Panc1 (cell line): Measurements from ENCODE around the gene CISTR. TPM values are rescaled to one million over a fixed set of nuclear protein-coding genes. Genes with fewer than 3 reads are reported as not detected.

ENCODE experiments used
- ATAC-seq: fragments of 200-7000 bp; cut with Tn5 transposase; 2 replicates; pipeline ENCODE4 v1.9.1; 2020; ENCODE audit warnings: mild to moderate bottlenecking, moderate library complexity
- BruUV-seq: library from RNA; stranded (reverse); fragments of 400-500 nt; replicated peaks from 2 replicates; lab custom pipeline; 2021; lab: Mats Ljungman, UMichigan
- CTCF ChIA-PET: fragments of 300-600 bp; sonication (Branson Sonifier 250); formaldehyde crosslinking; loops from one replicate; lab custom pipeline; 2022; ENCODE audit warnings: antibody characterized with exemption; lab: Charles Lee
- POLR2A ChIA-PET: fragments of 300-600 bp; sonication (Branson Sonifier 250); formaldehyde crosslinking; loops from one replicate; lab custom pipeline; 2022; ENCODE audit warnings: antibody characterized with exemption; lab: Charles Lee
- DNase-seq: peaks from one replicate; pipeline ENCODE4 v3.0.0-alpha.2; 2010; ENCODE audit warnings: low read depth, low spot score
- H3K27ac ChIP-seq: 2 replicates; pipeline ENCODE4 v1.5.1; 2011; ENCODE audit warnings: mild to moderate bottlenecking, low read length, inconsistent platforms
- H3K27me3 ChIP-seq: fragments of 200-500 bp; sonication (Bioruptor generic); 2 replicates; pipeline ENCODE4 v1.6.0; 2014; ENCODE audit warnings: low read length, inconsistent platforms; ENCODE audit not compliant: control insufficient read depth, insufficient read depth
- H3K36me3 ChIP-seq: fragments of 200-500 bp; sonication (Bioruptor generic); 2 replicates; pipeline ENCODE4 v1.5.1; 2014; ENCODE audit warnings: inconsistent platforms, mild to moderate bottlenecking, low read length, moderate library complexity; ENCODE audit not compliant: control insufficient read depth, insufficient read depth
- H3K4me1 ChIP-seq: 2 replicates; pipeline ENCODE4 v1.5.1; 2011; ENCODE audit warnings: inconsistent platforms, mild to moderate bottlenecking, low read length, moderate library complexity; ENCODE audit not compliant: control insufficient read depth, insufficient read depth
- H3K4me3 ChIP-seq, 2 experiments: 2 replicates each; pipeline ENCODE4 v1.5.1; 2011 to 2012; ENCODE audit warnings: low read depth in 2 of 2, low read length in 2 of 2, mild to moderate bottlenecking in 2 of 2, inconsistent platforms in 1 of 2, moderate library complexity in 1 of 2
- H3K9me3 ChIP-seq: fragments of 200-500 bp; sonication (Bioruptor generic); 2 replicates; pipeline ENCODE4 v1.5.1; 2014; ENCODE audit warnings: low read depth, mild to moderate bottlenecking, inconsistent platforms, low read length, moderate library complexity; ENCODE audit not compliant: control insufficient read depth, insufficient read depth
- POLR2AphosphoS5 ChIP-seq: IDR thresholded peaks from 2 replicates; pipeline ENCODE4 v1.6.1; 2012; ENCODE audit warnings: mild to moderate bottlenecking, low read depth, low read length, moderate library complexity
- SIN3A ChIP-seq: IDR thresholded peaks from 2 replicates; pipeline ENCODE4 v1.6.1; 2012; ENCODE audit warnings: low read depth, mild to moderate bottlenecking, low read length, moderate library complexity, borderline replicate concordance; ENCODE audit not compliant: insufficient read depth
- TCF7L2 ChIP-seq: IDR thresholded peaks from 2 replicates; pipeline ENCODE4 v1.6.1; 2011; ENCODE audit warnings: mild to moderate bottlenecking, low read depth, low read length, inconsistent platforms
- in situ Hi-C: cut with HindIII; loops from 2 replicates; pipeline ENCODE4 v1.10.0; 2016; ENCODE audit warnings: low sequenced_read_pairs, low pct_unique_long_range_greater_than_20kb
- intact Hi-C: fragments of 100-400 bp; cut with micrococcal nuclease; formaldehyde crosslinking; loops from one replicate; pipeline ENCODE4 v1.10.0; 2022; ENCODE audit not compliant: unreplicated experiment
- total RNA-seq: library from RNA; stranded (reverse); gene quantifications from one replicate; pipeline ENCODE4 v1.2.1, GENCODE V29; 2021; ENCODE audit not compliant: unreplicated experiment
- TF ChIP-seq, protein P1 (sequence below): fragments of 450-650 bp; IDR thresholded peaks from 2 replicates; pipeline ENCODE4 v1.5.1; 2017; ENCODE audit warnings: mild to moderate bottlenecking
- TF ChIP-seq, protein P2 (sequence below), 2 experiments: IDR thresholded peaks; 2 replicates each; pipeline ENCODE4 v1.6.1; 2011 to 2012; ENCODE audit warnings: low read depth in 2 of 2, control low read depth in 1 of 2, low read length in 1 of 2, mild to moderate bottlenecking in 1 of 2, moderate library complexity in 1 of 2; ENCODE audit not compliant: insufficient read depth in 1 of 2

Gene CISTR
- total RNA-seq, 1 experiment from 2014 or later, result not detected

GRCh38 chr12:53735556-53735955 is 16.2 kb downstream of the CISTR start:
- Histone ChIP-seq H3K9me3 (no peaks in the 10 kb centered on the region), H3K36me3 (no peaks in the 10 kb centered on the region), H3K27ac (no peak overlapping the region), H3K27me3 (no peaks in the 10 kb centered on the region), H3K4me3 (no peak overlapping the region), H3K4me1 (peaks cover 2% of the 10 kb centered on the region; the same call in 1 of the 2 replicates)
- ChIA-PET CTCF (interaction anchor here (1.2 kb wide), 1 partner anchor 7 kb away, joined by 6 read pairs; no protein-coding TSS in a partner anchor), POLR2A (interaction anchor here (0.7 kb wide), 1 partner anchor 214 kb away, joined by 5 read pairs; no protein-coding TSS in a partner anchor)
- no peak for DNase-seq
- no peak for ATAC-seq
- in situ Hi-C loops, result no loop called here
- TF ChIP-seq SIN3A, result no peak
- TF ChIP-seq TCF7L2, result no peak
- TF ChIP-seq, protein P1, sequence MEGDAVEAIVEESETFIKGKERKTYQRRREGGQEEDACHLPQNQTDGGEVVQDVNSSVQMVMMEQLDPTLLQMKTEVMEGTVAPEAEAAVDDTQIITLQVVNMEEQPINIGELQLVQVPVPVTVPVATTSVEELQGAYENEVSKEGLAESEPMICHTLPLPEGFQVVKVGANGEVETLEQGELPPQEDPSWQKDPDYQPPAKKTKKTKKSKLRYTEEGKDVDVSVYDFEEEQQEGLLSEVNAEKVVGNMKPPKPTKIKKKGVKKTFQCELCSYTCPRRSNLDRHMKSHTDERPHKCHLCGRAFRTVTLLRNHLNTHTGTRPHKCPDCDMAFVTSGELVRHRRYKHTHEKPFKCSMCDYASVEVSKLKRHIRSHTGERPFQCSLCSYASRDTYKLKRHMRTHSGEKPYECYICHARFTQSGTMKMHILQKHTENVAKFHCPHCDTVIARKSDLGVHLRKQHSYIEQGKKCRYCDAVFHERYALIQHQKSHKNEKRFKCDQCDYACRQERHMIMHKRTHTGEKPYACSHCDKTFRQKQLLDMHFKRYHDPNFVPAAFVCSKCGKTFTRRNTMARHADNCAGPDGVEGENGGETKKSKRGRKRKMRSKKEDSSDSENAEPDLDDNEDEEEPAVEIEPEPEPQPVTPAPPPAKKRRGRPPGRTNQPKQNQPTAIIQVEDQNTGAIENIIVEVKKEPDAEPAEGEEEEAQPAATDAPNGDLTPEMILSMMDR, result no peak
- TF ChIP-seq POLR2AphosphoS5, result no peak
- TF ChIP-seq, protein P2, sequence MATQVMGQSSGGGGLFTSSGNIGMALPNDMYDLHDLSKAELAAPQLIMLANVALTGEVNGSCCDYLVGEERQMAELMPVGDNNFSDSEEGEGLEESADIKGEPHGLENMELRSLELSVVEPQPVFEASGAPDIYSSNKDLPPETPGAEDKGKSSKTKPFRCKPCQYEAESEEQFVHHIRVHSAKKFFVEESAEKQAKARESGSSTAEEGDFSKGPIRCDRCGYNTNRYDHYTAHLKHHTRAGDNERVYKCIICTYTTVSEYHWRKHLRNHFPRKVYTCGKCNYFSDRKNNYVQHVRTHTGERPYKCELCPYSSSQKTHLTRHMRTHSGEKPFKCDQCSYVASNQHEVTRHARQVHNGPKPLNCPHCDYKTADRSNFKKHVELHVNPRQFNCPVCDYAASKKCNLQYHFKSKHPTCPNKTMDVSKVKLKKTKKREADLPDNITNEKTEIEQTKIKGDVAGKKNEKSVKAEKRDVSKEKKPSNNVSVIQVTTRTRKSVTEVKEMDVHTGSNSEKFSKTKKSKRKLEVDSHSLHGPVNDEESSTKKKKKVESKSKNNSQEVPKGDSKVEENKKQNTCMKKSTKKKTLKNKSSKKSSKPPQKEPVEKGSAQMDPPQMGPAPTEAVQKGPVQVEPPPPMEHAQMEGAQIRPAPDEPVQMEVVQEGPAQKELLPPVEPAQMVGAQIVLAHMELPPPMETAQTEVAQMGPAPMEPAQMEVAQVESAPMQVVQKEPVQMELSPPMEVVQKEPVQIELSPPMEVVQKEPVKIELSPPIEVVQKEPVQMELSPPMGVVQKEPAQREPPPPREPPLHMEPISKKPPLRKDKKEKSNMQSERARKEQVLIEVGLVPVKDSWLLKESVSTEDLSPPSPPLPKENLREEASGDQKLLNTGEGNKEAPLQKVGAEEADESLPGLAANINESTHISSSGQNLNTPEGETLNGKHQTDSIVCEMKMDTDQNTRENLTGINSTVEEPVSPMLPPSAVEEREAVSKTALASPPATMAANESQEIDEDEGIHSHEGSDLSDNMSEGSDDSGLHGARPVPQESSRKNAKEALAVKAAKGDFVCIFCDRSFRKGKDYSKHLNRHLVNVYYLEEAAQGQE (IDR thresholded peaks at IDR 0.05; ENCODE audit: insufficient read depth in 1 of 2, low read depth in 2 of 2, low read length in 1 of 2), result no peak
- no TSS peak for BruUV-seq
- intact Hi-C loops, result no loop called here

GRCh38 chr12:53734425-53734824 is 17.4 kb downstream of the CISTR start:
- Histone ChIP-seq H3K9me3 (no peaks in the 10 kb centered on the region), H3K27ac (no peak overlapping the region), H3K4me3 (no peak overlapping the region), H3K27me3 (no peaks in the 10 kb centered on the region), H3K36me3 (no peaks in the 10 kb centered on the region), H3K4me1 (peaks cover under 1% of the 10 kb centered on the region; the same call in 1 of the 2 replicates)
- intact Hi-C loops, result no loop called here
- TF ChIP-seq SIN3A (no peak), POLR2AphosphoS5 (no peak), TCF7L2 (no peak)
- ATAC-seq, result no peak
- BruUV-seq, result no TSS peak
- ChIA-PET CTCF (interaction anchor here (0.7 to 1.2 kb wide), 3 partner anchors 8 to 481 kb away, joined by 3 to 7 read pairs (median 6); no protein-coding TSS in a partner anchor), POLR2A (interaction anchor here (0.6 to 0.7 kb wide), 2 partner anchors 234 to 265 kb away, joined by 3 to 7 read pairs; partner anchors contain the start of gene TARBP2)
- DNase-seq, result no peak
- in situ Hi-C loops, result no loop called here

- H3K4me1 ChIP-seq, result no peaks in the 10 kb centered on the region
- ATAC-seq, result no peak
- TF ChIP-seq SIN3A, result no peak
- no peak for TF ChIP-seq POLR2AphosphoS5
- TF ChIP-seq, protein P1, result no peak
- TF ChIP-seq, protein P2 (IDR thresholded peaks at IDR 0.05; ENCODE audit: insufficient read depth in 1 of 2, low read depth in 2 of 2, low read length in 1 of 2), result no peak
- TF ChIP-seq TCF7L2, result no peak
- no peak overlapping the region for H3K4me3 ChIP-seq
- H3K36me3 ChIP-seq, result no peaks in the 10 kb centered on the region
- no TSS peak for BruUV-seq
- POLR2A ChIA-PET, result interaction anchor here (0.6 to 0.7 kb wide), 2 partner anchors 233 to 266 kb away, joined by 3 to 7 read pairs; partner anchors contain the start of gene TARBP2
- H3K27me3 ChIP-seq, result no peaks in the 10 kb centered on the region
- CTCF ChIA-PET, result interaction anchor here (0.7 to 1.2 kb wide), 2 partner anchors 10 to 482 kb away, joined by 3 to 7 read pairs; no protein-coding TSS in a partner anchor
- H3K9me3 ChIP-seq, result no peaks in the 10 kb centered on the region
- no peak overlapping the region for H3K27ac ChIP-seq
- intact Hi-C loops (no loop called here), in situ Hi-C loops (no loop called here)
- no peak for DNase-seq
Observed at GRCh38 chr12:53733807-53734200, 18.0 kb downstream of the CISTR start.
